ENCODE data around the gene CAVIN3.

Gene CAVIN3

DNA sequence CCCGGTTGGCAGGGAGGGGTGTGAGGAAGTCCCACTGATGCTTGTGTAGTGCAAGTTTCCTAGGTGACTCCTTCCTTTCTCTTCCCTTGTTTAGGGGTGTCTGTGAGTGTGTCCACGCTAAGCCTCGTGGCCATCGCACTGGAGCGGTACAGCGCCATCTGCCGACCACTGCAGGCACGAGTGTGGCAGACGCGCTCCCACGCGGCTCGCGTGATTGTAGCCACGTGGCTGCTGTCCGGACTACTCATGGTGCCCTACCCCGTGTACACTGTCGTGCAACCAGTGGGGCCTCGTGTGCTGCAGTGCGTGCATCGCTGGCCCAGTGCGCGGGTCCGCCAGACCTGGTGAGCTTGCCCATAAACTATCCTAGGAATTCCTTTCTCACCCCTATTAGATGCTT is 50.3 kb downstream of the CAVIN3 start:
- no peak for DNase-seq (ENCODE audit: low read depth)

Measured in EH (cell line).